ENCODE data around the gene HPCAL1.

GRCh38 chr2:10316860-10317259 is 14.2 kb downstream of the HPCAL1 start:
- TF ChIP-seq EZH2phosphoT487 (IDR thresholded peaks at IDR 0.05; ENCODE audit: insufficient read depth, low read depth) (no peak), EZH2 (IDR thresholded peaks at IDR 0.05; ENCODE audit: insufficient read depth, poor library complexity, severe bottlenecking) (no peak)
